ENCODE data around the gene ALAS1. TPM values are rescaled to one million over a fixed set of nuclear protein-coding genes. Genes with fewer than 3 reads are reported as not detected.

Gene ALAS1
- total and polyA plus RNA-seq, 2 of the 13 experiments (the other 11 are each of a cell fraction or from before 2014, with no cell fraction given), result 36.0 to 43.2 TPM

DNA sequence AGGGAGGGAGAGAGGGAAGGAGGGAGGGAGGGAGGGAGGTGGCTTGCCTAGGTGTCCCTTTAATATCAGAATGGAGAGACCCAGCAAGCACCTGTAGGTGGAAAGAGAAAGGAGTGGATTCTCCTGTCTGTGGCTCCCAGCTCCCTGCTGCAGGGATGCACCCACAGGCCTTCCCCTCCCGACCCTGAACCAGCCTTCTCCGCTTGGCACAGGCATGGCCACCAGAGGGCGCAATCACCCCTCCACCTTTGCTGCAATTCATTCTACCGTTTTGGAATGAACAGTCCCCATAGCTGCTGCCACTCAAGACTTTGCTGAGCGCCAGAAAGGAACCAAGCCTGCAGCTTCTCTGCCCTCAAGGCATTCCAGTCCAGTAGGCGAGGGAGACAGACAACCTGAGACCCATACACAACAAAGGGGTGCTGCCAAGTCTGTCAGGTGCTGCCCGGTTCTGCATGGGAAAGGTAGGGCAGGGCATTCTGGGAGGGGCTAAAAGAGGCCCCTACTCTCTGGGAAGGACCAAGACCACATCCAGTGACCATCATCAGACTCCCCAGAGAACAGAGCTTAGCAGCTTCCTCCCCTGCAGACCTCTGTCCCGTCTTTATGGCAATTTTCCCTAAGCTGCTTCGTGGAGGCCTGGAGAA is 22.5 kb downstream of the ALAS1 start (continued):
- TF ChIP-seq, protein P1, sequence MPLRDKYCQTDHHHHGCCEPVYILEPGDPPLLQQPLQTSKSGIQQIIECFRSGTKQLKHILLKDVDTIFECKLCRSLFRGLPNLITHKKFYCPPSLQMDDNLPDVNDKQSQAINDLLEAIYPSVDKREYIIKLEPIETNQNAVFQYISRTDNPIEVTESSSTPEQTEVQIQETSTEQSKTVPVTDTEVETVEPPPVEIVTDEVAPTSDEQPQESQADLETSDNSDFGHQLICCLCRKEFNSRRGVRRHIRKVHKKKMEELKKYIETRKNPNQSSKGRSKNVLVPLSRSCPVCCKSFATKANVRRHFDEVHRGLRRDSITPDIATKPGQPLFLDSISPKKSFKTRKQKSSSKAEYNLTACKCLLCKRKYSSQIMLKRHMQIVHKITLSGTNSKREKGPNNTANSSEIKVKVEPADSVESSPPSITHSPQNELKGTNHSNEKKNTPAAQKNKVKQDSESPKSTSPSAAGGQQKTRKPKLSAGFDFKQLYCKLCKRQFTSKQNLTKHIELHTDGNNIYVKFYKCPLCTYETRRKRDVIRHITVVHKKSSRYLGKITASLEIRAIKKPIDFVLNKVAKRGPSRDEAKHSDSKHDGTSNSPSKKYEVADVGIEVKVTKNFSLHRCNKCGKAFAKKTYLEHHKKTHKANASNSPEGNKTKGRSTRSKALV (CRISPR knock-in tag; IDR thresholded peaks at IDR 0.05), result no peak
- TF ChIP-seq ZNF180 (CRISPR knock-in tag; IDR thresholded peaks at IDR 0.05; ENCODE audit: borderline replicate concordance, low read depth), result no peak
- no peak for TF ChIP-seq CENPX (CRISPR knock-in tag; IDR thresholded peaks at IDR 0.05)
- no peak for TF ChIP-seq ZNF746 (CRISPR knock-in tag; IDR thresholded peaks at IDR 0.05)
- no peak for TF ChIP-seq NCOR1 (IDR thresholded peaks at IDR 0.05; ENCODE audit: borderline replicate concordance, low read length)
- TF ChIP-seq SUZ12 (IDR thresholded peaks at IDR 0.05; ENCODE audit: low read depth, low read length), result no peak
- TF ChIP-seq, protein P2, sequence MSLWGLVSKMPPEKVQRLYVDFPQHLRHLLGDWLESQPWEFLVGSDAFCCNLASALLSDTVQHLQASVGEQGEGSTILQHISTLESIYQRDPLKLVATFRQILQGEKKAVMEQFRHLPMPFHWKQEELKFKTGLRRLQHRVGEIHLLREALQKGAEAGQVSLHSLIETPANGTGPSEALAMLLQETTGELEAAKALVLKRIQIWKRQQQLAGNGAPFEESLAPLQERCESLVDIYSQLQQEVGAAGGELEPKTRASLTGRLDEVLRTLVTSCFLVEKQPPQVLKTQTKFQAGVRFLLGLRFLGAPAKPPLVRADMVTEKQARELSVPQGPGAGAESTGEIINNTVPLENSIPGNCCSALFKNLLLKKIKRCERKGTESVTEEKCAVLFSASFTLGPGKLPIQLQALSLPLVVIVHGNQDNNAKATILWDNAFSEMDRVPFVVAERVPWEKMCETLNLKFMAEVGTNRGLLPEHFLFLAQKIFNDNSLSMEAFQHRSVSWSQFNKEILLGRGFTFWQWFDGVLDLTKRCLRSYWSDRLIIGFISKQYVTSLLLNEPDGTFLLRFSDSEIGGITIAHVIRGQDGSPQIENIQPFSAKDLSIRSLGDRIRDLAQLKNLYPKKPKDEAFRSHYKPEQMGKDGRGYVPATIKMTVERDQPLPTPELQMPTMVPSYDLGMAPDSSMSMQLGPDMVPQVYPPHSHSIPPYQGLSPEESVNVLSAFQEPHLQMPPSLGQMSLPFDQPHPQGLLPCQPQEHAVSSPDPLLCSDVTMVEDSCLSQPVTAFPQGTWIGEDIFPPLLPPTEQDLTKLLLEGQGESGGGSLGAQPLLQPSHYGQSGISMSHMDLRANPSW (CRISPR knock-in tag; IDR thresholded peaks at IDR 0.05; ENCODE audit: borderline replicate concordance), result no peak
- no peak for TF ChIP-seq NONO (IDR thresholded peaks at IDR 0.05)
- no peak; the same call in 1 of the 2 replicates for TF ChIP-seq NONO (CRISPR knock-in tag; conservative IDR thresholded peaks at IDR 0.05)
- TF ChIP-seq, protein P3, sequence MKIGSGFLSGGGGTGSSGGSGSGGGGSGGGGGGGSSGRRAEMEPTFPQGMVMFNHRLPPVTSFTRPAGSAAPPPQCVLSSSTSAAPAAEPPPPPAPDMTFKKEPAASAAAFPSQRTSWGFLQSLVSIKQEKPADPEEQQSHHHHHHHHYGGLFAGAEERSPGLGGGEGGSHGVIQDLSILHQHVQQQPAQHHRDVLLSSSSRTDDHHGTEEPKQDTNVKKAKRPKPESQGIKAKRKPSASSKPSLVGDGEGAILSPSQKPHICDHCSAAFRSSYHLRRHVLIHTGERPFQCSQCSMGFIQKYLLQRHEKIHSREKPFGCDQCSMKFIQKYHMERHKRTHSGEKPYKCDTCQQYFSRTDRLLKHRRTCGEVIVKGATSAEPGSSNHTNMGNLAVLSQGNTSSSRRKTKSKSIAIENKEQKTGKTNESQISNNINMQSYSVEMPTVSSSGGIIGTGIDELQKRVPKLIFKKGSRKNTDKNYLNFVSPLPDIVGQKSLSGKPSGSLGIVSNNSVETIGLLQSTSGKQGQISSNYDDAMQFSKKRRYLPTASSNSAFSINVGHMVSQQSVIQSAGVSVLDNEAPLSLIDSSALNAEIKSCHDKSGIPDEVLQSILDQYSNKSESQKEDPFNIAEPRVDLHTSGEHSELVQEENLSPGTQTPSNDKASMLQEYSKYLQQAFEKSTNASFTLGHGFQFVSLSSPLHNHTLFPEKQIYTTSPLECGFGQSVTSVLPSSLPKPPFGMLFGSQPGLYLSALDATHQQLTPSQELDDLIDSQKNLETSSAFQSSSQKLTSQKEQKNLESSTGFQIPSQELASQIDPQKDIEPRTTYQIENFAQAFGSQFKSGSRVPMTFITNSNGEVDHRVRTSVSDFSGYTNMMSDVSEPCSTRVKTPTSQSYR (CRISPR knock-in tag; IDR thresholded peaks at IDR 0.05; ENCODE audit: borderline replicate concordance), result no peak
- no peak for TF ChIP-seq ZNF678 (CRISPR knock-in tag; IDR thresholded peaks at IDR 0.05)
- TF ChIP-seq, protein P4, sequence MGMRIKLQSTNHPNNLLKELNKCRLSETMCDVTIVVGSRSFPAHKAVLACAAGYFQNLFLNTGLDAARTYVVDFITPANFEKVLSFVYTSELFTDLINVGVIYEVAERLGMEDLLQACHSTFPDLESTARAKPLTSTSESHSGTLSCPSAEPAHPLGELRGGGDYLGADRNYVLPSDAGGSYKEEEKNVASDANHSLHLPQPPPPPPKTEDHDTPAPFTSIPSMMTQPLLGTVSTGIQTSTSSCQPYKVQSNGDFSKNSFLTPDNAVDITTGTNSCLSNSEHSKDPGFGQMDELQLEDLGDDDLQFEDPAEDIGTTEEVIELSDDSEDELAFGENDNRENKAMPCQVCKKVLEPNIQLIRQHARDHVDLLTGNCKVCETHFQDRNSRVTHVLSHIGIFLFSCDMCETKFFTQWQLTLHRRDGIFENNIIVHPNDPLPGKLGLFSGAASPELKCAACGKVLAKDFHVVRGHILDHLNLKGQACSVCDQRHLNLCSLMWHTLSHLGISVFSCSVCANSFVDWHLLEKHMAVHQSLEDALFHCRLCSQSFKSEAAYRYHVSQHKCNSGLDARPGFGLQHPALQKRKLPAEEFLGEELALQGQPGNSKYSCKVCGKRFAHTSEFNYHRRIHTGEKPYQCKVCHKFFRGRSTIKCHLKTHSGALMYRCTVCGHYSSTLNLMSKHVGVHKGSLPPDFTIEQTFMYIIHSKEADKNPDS (CRISPR knock-in tag; IDR thresholded peaks at IDR 0.05), result no peak
- no peak for TF ChIP-seq ZBTB1 (CRISPR knock-in tag; IDR thresholded peaks at IDR 0.05; ENCODE audit: borderline replicate concordance)
- TF ChIP-seq HNF4A (CRISPR knock-in tag; IDR thresholded peaks at IDR 0.05), result no peak
- TF ChIP-seq NKX3-1 (CRISPR knock-in tag; IDR thresholded peaks at IDR 0.05), result no peak
- no peak for TF ChIP-seq ATM (IDR thresholded peaks at IDR 0.05; ENCODE audit: borderline replicate concordance)
- TF ChIP-seq KMT2A (CRISPR knock-in tag; IDR thresholded peaks at IDR 0.05), result no peak
- TF ChIP-seq GLI4 (CRISPR knock-in tag; IDR thresholded peaks at IDR 0.05; ENCODE audit: borderline replicate concordance), result no peak
- no peak for TF ChIP-seq PLRG1 (conservative IDR thresholded peaks at IDR 0.05)
- no peak for TF ChIP-seq EP300 (IDR thresholded peaks at IDR 0.05; ENCODE audit: low read depth in 2 of 2, low read length in 2 of 2)
- peak; percentile 28; the same call in 1 of the 2 replicates for TF ChIP-seq EP300 (CRISPR knock-in tag; IDR thresholded peaks at IDR 0.05; ENCODE audit: borderline replicate concordance)

Data from HepG2 (cell line).